ENCODE measurements around the gene PKNOX2.

DNA sequence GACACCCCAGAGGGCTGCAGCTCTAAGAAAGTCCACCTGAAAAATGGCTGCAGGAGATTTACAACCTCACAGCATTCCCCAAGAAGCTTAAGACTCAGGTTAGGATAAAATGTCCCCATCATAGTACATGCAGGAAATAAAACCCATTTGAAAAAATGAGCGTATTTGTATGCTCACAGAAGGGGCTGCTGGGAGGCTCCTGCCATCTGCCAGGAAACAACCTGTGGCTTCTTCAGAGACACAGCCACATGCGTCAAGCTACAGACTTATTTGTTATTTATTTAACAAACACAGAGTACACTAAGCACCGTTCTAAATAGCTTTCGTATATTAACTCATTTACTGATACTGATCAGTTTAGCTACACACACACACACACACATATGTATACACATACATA is 258.1 kb downstream of the PKNOX2 start:
- TF ChIP-seq POLR2A (IDR thresholded peaks at IDR 0.05; ENCODE audit: low read depth, low read length) (no peak), CTCF (conservative IDR thresholded peaks at IDR 0.05; ENCODE audit: low read depth, low read length) (no peak), SMC3 (IDR thresholded peaks at IDR 0.05; ENCODE audit: low read depth, low read length) (no peak), MAFK (IDR thresholded peaks at IDR 0.05; ENCODE audit: low read depth, low read length) (no peak), RFX5 (IDR thresholded peaks at IDR 0.05; ENCODE audit: low read depth, low read length) (no peak), NFE2L2 (IDR thresholded peaks at IDR 0.05; ENCODE audit: low read depth, low read length) (no peak), FOS (IDR thresholded peaks at IDR 0.05; ENCODE audit: low read depth, low read length) (no peak), CEBPB (IDR thresholded peaks at IDR 0.05; ENCODE audit: low read depth, low read length) (no peak)
- TF ChIP-seq, protein P1, sequence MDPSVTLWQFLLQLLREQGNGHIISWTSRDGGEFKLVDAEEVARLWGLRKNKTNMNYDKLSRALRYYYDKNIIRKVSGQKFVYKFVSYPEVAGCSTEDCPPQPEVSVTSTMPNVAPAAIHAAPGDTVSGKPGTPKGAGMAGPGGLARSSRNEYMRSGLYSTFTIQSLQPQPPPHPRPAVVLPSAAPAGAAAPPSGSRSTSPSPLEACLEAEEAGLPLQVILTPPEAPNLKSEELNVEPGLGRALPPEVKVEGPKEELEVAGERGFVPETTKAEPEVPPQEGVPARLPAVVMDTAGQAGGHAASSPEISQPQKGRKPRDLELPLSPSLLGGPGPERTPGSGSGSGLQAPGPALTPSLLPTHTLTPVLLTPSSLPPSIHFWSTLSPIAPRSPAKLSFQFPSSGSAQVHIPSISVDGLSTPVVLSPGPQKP (IDR thresholded peaks at IDR 0.05; ENCODE audit: borderline replicate concordance, low read depth, low read length), result no peak

All from IMR-90 (cell line).